ENCODE results near the gene TTLL13.

- TF ChIP-seq POLR2A (IDR thresholded peaks at IDR 0.05; ENCODE audit: low read length) (no peak), GATA1 (IDR thresholded peaks at IDR 0.05; ENCODE audit: low read depth, low read length) (no peak)
These were observed 31.5 kb upstream of the TTLL13 start for GRCh38 chr15:90217671-90218394.

All from erythroblast (primary cell).